PC-3 (cell line): ENCODE data around the gene TFG. TPM values are rescaled to one million over a fixed set of nuclear protein-coding genes. Genes with fewer than 3 reads are reported as not detected.

ENCODE experiments used
- ATAC-seq: fragments of 200-7000 bp; cut with Tn5 transposase; 2 replicates; pipeline ENCODE4 v1.9.1; 2020; ENCODE audit warnings: mild to moderate bottlenecking, moderate library complexity
- BruUV-seq: library from RNA; stranded (reverse); fragments of 400-500 nt; replicated peaks from 2 replicates; lab custom pipeline; 2021; lab: Mats Ljungman, UMichigan
- CTCF ChIA-PET: fragments of 300-600 bp; sonication (Branson Sonifier 250); formaldehyde crosslinking; loops from one replicate; lab custom pipeline; 2022; ENCODE audit warnings: antibody characterized with exemption; lab: Charles Lee
- POLR2A ChIA-PET: fragments of 300-600 bp; sonication (Branson Sonifier 250); formaldehyde crosslinking; loops from one replicate; lab custom pipeline; 2022; ENCODE audit warnings: antibody characterized with exemption; ENCODE audit not compliant: unreplicated experiment; lab: Charles Lee
- DNase-seq: peaks from one replicate; pipeline ENCODE4 v3.0.0-alpha.2; 2015
- H2AFZ ChIP-seq: fragments of 300-600 bp; sonication (generic); 2 replicates; pipeline ENCODE4 v1.6.0; 2016; ENCODE audit warnings: antibody characterized with exemption, low read length
- H3F3A ChIP-seq: fragments of 300-600 bp; sonication (generic); one replicate; pipeline ENCODE4 v1.6.0; 2017; ENCODE audit warnings: antibody characterized with exemption, low read length, control low read depth, mild to moderate bottlenecking; ENCODE audit not compliant: unreplicated experiment
- H3K27ac ChIP-seq: fragments of 300-600 bp; sonication (generic); 2 replicates; pipeline ENCODE4 v1.5.1; 2016; ENCODE audit warnings: mild to moderate bottlenecking, low read length
- H3K27me3 ChIP-seq: fragments of 300-600 bp; sonication (generic); 2 replicates; pipeline ENCODE4 v1.6.1; 2016; ENCODE audit warnings: low read length, mixed read lengths
- H3K36me3 ChIP-seq: fragments of 300-600 bp; sonication (generic); 2 replicates; pipeline ENCODE4 v1.6.1; 2016; ENCODE audit warnings: low read depth, mixed run types, low read length, mixed read lengths
- H3K4me1 ChIP-seq: fragments of 300-600 bp; sonication (generic); 2 replicates; pipeline ENCODE4 v1.5.1; 2016; ENCODE audit warnings: low read length; ENCODE audit not compliant: insufficient read depth
- H3K4me2 ChIP-seq: fragments of 300-600 bp; sonication (generic); 2 replicates; pipeline ENCODE4 v1.6.0; 2016; ENCODE audit warnings: low read length
- H3K4me3 ChIP-seq: fragments of 300-600 bp; sonication (generic); 2 replicates; pipeline ENCODE4 v1.5.1; 2016; ENCODE audit warnings: mild to moderate bottlenecking, low read length, mixed read lengths
- H3K79me2 ChIP-seq: fragments of 300-600 bp; sonication (generic); 2 replicates; pipeline ENCODE4 v1.6.1; 2017; ENCODE audit warnings: low read length, mixed read lengths
- H3K9ac ChIP-seq: fragments of 300-600 bp; sonication (generic); 2 replicates; pipeline ENCODE4 v1.6.0; 2016; ENCODE audit warnings: mild to moderate bottlenecking, low read length
- H3K9me2 ChIP-seq: fragments of 300-600 bp; sonication (generic); replicated peaks from 2 replicates; pipeline ENCODE4 v1.6.1; 2016; ENCODE audit warnings: mixed run types, low read length, mixed read lengths
- H3K9me3 ChIP-seq: fragments of 300-600 bp; sonication (generic); 2 replicates; pipeline ENCODE4 v1.6.1; 2016; ENCODE audit warnings: low read length, mixed read lengths
- H4K20me1 ChIP-seq: fragments of 300-600 bp; sonication (generic); 2 replicates; pipeline ENCODE4 v1.6.1; 2016; ENCODE audit warnings: low read length, mixed read lengths
- CTCF ChIP-seq: fragments of 300-600 bp; sonication (generic); conservative IDR thresholded peaks from 2 replicates; pipeline ENCODE4 v1.5.1; 2017; ENCODE audit warnings: antibody characterized with exemption, low read depth, mild to moderate bottlenecking, low read length
- EZH2 ChIP-seq: fragments of 300-600 bp; sonication (generic); IDR thresholded peaks from one replicate; pipeline ENCODE4 v1.6.1; 2017; ENCODE audit warnings: antibody characterized with exemption, mild to moderate bottlenecking, low read length; ENCODE audit not compliant: unreplicated experiment
- EZH2phosphoT487 ChIP-seq: fragments of 300-600 bp; sonication (generic); IDR thresholded peaks from 2 replicates; pipeline ENCODE4 v1.6.1; 2018; ENCODE audit warnings: mild to moderate bottlenecking, antibody characterized with exemption, low read length, borderline replicate concordance
- intact Hi-C: fragments of 100-400 bp; cut with micrococcal nuclease; formaldehyde crosslinking; loops from 2 replicates; pipeline ENCODE4 v1.9.0; 2023
- total RNA-seq: library from RNA; depleted of rRNA; stranded (reverse); fragments of >200 nt; gene quantifications from 2 replicates; pipeline ENCODE4 v1.2.3, GENCODE V29; 2014

TFG gene
- total RNA-seq, 1 experiment from 2014 or later = 97.9 TPM

- BruUV-seq = no TSS peak
- no peak overlapping the region for H3K4me3 ChIP-seq
- no peak overlapping the region for H3K4me2 ChIP-seq
- peaks cover 5% of the 10 kb centered on the region; the same call in 1 of the 2 replicates for H3K36me3 ChIP-seq
- H3K79me2 ChIP-seq = no peaks in the 10 kb centered on the region
- intact Hi-C loops = no loop called here
- TF ChIP-seq EZH2 = no peak
- CTCF ChIA-PET = interaction anchor here (0.7 to 1.0 kb wide), 2 partner anchors 15 to 434 kb away, joined by 4 read pairs; no protein-coding TSS in a partner anchor
- POLR2A ChIA-PET = interaction anchor here (0.6 kb wide), 1 partner anchor 347 kb away, joined by 3 read pairs; no protein-coding TSS in a partner anchor
- no peak overlapping the region for H3K9ac ChIP-seq
- no peaks in the 10 kb centered on the region for H4K20me1 ChIP-seq
- H3K27ac ChIP-seq = no peak overlapping the region
- peaks cover 5% of the 10 kb centered on the region; the same call in 1 of the 2 replicates for H3K4me1 ChIP-seq
- no peaks in the 10 kb centered on the region for H3K9me2 ChIP-seq
- ATAC-seq (no peak), DNase-seq (no peak)
- no peaks in the 10 kb centered on the region for H3F3A ChIP-seq
- H3K9me3 ChIP-seq = no peaks in the 10 kb centered on the region
- no peaks in the 10 kb centered on the region for H3K27me3 ChIP-seq
- no peak overlapping the region for H2AFZ ChIP-seq
Observed at GRCh38 chr3:100761951-100762350, 52.7 kb downstream of the TFG start.

GRCh38 chr3:100765437-100765975 is 56.2 kb downstream of the TFG start:
- no peaks in the 10 kb centered on the region for H3K9me2 ChIP-seq
- no TSS peak for BruUV-seq
- ChIA-PET POLR2A (no interaction called here), CTCF (no interaction called here)
- no peaks in the 10 kb centered on the region for H3K79me2 ChIP-seq
- H3K4me1 ChIP-seq = peaks cover 5% of the 10 kb centered on the region; the same call in 1 of the 2 replicates
- H3F3A ChIP-seq = no peaks in the 10 kb centered on the region
- ATAC-seq (no peak), DNase-seq (no peak)
- H3K36me3 ChIP-seq = peaks cover 5% of the 10 kb centered on the region; the same call in 1 of the 2 replicates
- TF ChIP-seq EZH2phosphoT487 (no peak), CTCF (no peak), EZH2 (no peak)
- H4K20me1 ChIP-seq = no peaks in the 10 kb centered on the region
- H3K27ac ChIP-seq = no peak overlapping the region
- no peaks in the 10 kb centered on the region for H3K9me3 ChIP-seq
- H3K4me2 ChIP-seq = no peak overlapping the region
- H3K9ac ChIP-seq = no peak overlapping the region
- H3K4me3 ChIP-seq = no peak overlapping the region
- H3K27me3 ChIP-seq = no peaks in the 10 kb centered on the region
- intact Hi-C loops = no loop called here
- no peak overlapping the region for H2AFZ ChIP-seq

GRCh38 chr3:100766069-100766468 is 56.8 kb downstream of the TFG start:
- Histone ChIP-seq H3K9me2 (no peaks in the 10 kb centered on the region), H2AFZ (no peak overlapping the region), H3F3A (no peaks in the 10 kb centered on the region), H3K27ac (no peak overlapping the region), H3K36me3 (peaks cover 5% of the 10 kb centered on the region; the same call in 1 of the 2 replicates), H3K9me3 (no peaks in the 10 kb centered on the region), H4K20me1 (no peaks in the 10 kb centered on the region), H3K9ac (no peak overlapping the region), H3K4me1 (peaks cover 5% of the 10 kb centered on the region; the same call in 1 of the 2 replicates), H3K4me3 (no peak overlapping the region), H3K27me3 (no peaks in the 10 kb centered on the region), H3K79me2 (no peaks in the 10 kb centered on the region), H3K4me2 (no peak overlapping the region)
- intact Hi-C loops = no loop called here
- DNase-seq = peak; percentile 61
- POLR2A ChIA-PET = no interaction called here
- BruUV-seq = no TSS peak
- no peak for TF ChIP-seq EZH2
- TF ChIP-seq CTCF = no peak
- TF ChIP-seq EZH2phosphoT487 = no peak
- CTCF ChIA-PET = no interaction called here
- ATAC-seq = peak; percentile 88
